Measurements from ENCODE around the gene ALMS1. TPM values are rescaled to one million over a fixed set of nuclear protein-coding genes. Genes with fewer than 3 reads are reported as not detected.

Gene ALMS1
- total and polyA plus RNA-seq, 3 donors from 2014 or later, result 73.5 to 201 (median 128) TPM

DNA sequence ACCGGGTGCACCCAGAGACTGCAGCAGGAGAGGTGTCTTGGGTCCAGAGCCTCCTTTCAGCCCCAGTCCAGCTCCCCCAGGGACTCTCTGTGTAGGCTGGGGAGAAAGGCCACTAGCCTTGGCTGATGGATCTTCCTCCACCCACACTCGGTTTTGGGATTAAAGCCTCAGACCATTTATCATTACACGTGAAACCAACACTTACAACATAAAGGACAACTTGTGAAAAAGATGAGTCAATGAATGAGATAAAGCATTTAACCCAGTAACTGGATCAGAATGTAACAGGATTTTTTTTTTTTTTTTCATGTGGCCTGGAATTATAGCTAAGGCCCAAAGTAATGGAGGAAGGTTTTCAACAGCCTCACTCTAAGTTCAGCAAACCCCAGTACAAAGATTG lies 224.5 kb downstream of the ALMS1 start:
- WGBS, 2 donors, result 51 to 68% methylated on average over 3 of the region's 3 CpGs
- H3K27me3 ChIP-seq, result no peaks in the 10 kb centered on the region
- intact Hi-C loops (cut with DNase I; ENCODE audit: low total_unique reads), result no loop called here

DNA sequence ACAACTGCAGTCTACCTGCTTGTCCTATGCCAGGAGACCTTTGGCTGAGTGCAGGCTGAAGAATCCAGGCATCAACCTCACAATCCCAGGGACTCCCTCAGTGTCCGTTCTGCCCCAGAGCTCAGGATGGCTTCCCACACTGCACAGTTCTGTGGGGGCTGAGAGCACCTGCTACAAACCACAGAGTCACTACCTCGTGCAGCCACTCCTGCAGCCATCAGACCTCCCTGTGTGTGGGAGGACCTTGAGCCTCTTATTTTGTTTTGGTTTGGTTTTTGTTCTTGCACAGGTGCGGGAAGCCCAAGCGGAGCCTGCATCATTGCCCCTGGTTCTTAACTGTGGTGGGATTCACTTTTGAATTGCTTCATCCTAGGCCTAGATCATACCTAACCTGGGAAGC lies 225.6 kb downstream of the ALMS1 start:
- no peak for TF ChIP-seq POLR2A (IDR thresholded peaks at IDR 0.05)
- TF ChIP-seq, protein P1, sequence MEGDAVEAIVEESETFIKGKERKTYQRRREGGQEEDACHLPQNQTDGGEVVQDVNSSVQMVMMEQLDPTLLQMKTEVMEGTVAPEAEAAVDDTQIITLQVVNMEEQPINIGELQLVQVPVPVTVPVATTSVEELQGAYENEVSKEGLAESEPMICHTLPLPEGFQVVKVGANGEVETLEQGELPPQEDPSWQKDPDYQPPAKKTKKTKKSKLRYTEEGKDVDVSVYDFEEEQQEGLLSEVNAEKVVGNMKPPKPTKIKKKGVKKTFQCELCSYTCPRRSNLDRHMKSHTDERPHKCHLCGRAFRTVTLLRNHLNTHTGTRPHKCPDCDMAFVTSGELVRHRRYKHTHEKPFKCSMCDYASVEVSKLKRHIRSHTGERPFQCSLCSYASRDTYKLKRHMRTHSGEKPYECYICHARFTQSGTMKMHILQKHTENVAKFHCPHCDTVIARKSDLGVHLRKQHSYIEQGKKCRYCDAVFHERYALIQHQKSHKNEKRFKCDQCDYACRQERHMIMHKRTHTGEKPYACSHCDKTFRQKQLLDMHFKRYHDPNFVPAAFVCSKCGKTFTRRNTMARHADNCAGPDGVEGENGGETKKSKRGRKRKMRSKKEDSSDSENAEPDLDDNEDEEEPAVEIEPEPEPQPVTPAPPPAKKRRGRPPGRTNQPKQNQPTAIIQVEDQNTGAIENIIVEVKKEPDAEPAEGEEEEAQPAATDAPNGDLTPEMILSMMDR (IDR thresholded peaks at IDR 0.05), result no peak
- 65 to 74% methylated on average over 4 of the region's 4 CpGs for WGBS, 2 donors
- intact Hi-C loops (cut with DNase I; ENCODE audit: low total_unique reads), result no loop called here
- no peak for DNase-seq
- Histone ChIP-seq H3K4me3 (no peak overlapping the region), H3K4me1 (no peaks in the 10 kb centered on the region), H3K36me3 (ENCODE audit: low read depth, missing control alignments) (no peaks in the 10 kb centered on the region), H3K27ac (no peak overlapping the region), H3K9me3 (no peaks in the 10 kb centered on the region), H3K27me3 (no peaks in the 10 kb centered on the region)

More for the DNA sequence above, 224.5 kb downstream of the ALMS1 start:
- H3K4me3 ChIP-seq, result no peak overlapping the region
- DNase-seq, result no peak
- no peak overlapping the region for H3K27ac ChIP-seq
- H3K36me3 ChIP-seq (ENCODE audit: low read depth, missing control alignments), result no peaks in the 10 kb centered on the region
- no peak for TF ChIP-seq POLR2A (IDR thresholded peaks at IDR 0.05)
- TF ChIP-seq, protein P1 (IDR thresholded peaks at IDR 0.05), result no peak
- H3K9me3 ChIP-seq, result no peaks in the 10 kb centered on the region
- H3K4me1 ChIP-seq, result no peaks in the 10 kb centered on the region

GRCh38 chr2:73611867-73612266 lies 226.2 kb downstream of the ALMS1 start:
- no peak for DNase-seq
- Histone ChIP-seq H3K4me3 (no peak overlapping the region), H3K9me3 (no peaks in the 10 kb centered on the region), H3K36me3 (ENCODE audit: low read depth, missing control alignments) (no peaks in the 10 kb centered on the region), H3K27ac (no peak overlapping the region), H3K27me3 (no peaks in the 10 kb centered on the region), H3K4me1 (no peaks in the 10 kb centered on the region)
- WGBS, 2 donors, result 79% methylated on average over 1 of the region's 1 CpG
- intact Hi-C loops (cut with DNase I; ENCODE audit: low total_unique reads), result no loop called here
- no peak for TF ChIP-seq POLR2A (IDR thresholded peaks at IDR 0.05)
- TF ChIP-seq, protein P1 (IDR thresholded peaks at IDR 0.05), result no peak

GRCh38 chr2:73614105-73614504 lies 228.5 kb downstream of the ALMS1 start:
- intact Hi-C loops (cut with DNase I; ENCODE audit: low total_unique reads), result no loop called here
- WGBS, 2 donors, result 88 to 99% methylated on average over 3 of the region's 3 CpGs
- no peak overlapping the region for H3K27ac ChIP-seq

GRCh38 chr2:73614997-73615396 lies 229.4 kb downstream of the ALMS1 start:
- Histone ChIP-seq H3K27ac (no peak overlapping the region), H3K9me3 (no peaks in the 10 kb centered on the region), H3K27me3 (no peaks in the 10 kb centered on the region), H3K4me1 (no peaks in the 10 kb centered on the region), H3K4me3 (no peak overlapping the region), H3K36me3 (ENCODE audit: low read depth, missing control alignments) (no peaks in the 10 kb centered on the region)
- intact Hi-C loops (cut with DNase I; ENCODE audit: low total_unique reads), result no loop called here
- no peak for DNase-seq
- TF ChIP-seq, protein P1 (IDR thresholded peaks at IDR 0.05), result no peak
- TF ChIP-seq POLR2A (IDR thresholded peaks at IDR 0.05), result no peak

More at GRCh38 chr2:73614105-73614504, 228.5 kb downstream of the ALMS1 start:
- Histone ChIP-seq H3K4me3 (no peak overlapping the region), H3K27me3 (no peaks in the 10 kb centered on the region), H3K4me1 (no peaks in the 10 kb centered on the region), H3K9me3 (no peaks in the 10 kb centered on the region), H3K36me3 (ENCODE audit: low read depth, missing control alignments) (no peaks in the 10 kb centered on the region)
- DNase-seq, result no peak
- TF ChIP-seq, protein P1 (IDR thresholded peaks at IDR 0.05), result no peak
- no peak for TF ChIP-seq POLR2A (IDR thresholded peaks at IDR 0.05)
